Neural cell (in vitro differentiated cells): ENCODE data around the gene SNTB2. TPM values are rescaled to one million over a fixed set of nuclear protein-coding genes. Genes with fewer than 3 reads are reported as not detected.

Source experiments
- H2AFZ ChIP-seq: fragments of 200-600, 300-800 bp; sonication (generic), shearing (Covaris generic); 2 replicates; pipeline ENCODE4 v1.6.0; 2014; ENCODE audit warnings: low read depth, mild to moderate bottlenecking, antibody characterized with exemption, low read length, moderate library complexity
- H3F3A ChIP-seq: fragments of 200-600 bp; shearing (Covaris generic); 2 replicates; pipeline ENCODE4 v1.6.1; 2016; ENCODE audit warnings: mild to moderate bottlenecking, moderate library complexity, mixed read lengths, antibody characterized with exemption, low read length; ENCODE audit not compliant: insufficient read depth, poor library complexity, severe bottlenecking
- H3K27ac ChIP-seq: fragments of 200-600, 300-800 bp; sonication (generic), shearing (Covaris generic); 2 replicates; pipeline ENCODE4 v1.5.1; 2014; ENCODE audit warnings: mild to moderate bottlenecking, low read length, moderate library complexity
- H3K27me3 ChIP-seq: fragments of 300-800, 200-600 bp; sonication (generic), shearing (Covaris generic); 2 replicates; pipeline ENCODE4 v1.6.0; 2014; ENCODE audit warnings: mild to moderate bottlenecking, low read depth, low read length, moderate library complexity; ENCODE audit not compliant: insufficient read depth
- H3K36me3 ChIP-seq: fragments of 300-800, 200-600 bp; sonication (generic), shearing (Covaris generic); 2 replicates; pipeline ENCODE4 v1.5.1; 2014; ENCODE audit warnings: mild to moderate bottlenecking, antibody characterized with exemption, low read length, moderate library complexity; ENCODE audit not compliant: insufficient read depth
- H3K4me2 ChIP-seq: fragments of 300-800, 200-600 bp; sonication (generic), shearing (Covaris generic); 2 replicates; pipeline ENCODE4 v1.6.0; 2014; ENCODE audit warnings: mild to moderate bottlenecking, low read length
- H3K4me3 ChIP-seq: fragments of 300-800, 200-600 bp; sonication (generic), shearing (Covaris generic); 2 replicates; pipeline ENCODE4 v1.5.1; 2014; ENCODE audit warnings: mild to moderate bottlenecking, low read length, moderate library complexity
- H3K79me2 ChIP-seq: fragments of 200-600 bp; shearing (Covaris generic); replicated peaks from 2 replicates; pipeline ENCODE4 v1.6.0; 2014; ENCODE audit warnings: mild to moderate bottlenecking, low read length, moderate library complexity; ENCODE audit not compliant: insufficient read depth
- H3K9ac ChIP-seq: fragments of 300-800, 200-600 bp; sonication (generic), shearing (Covaris generic); 2 replicates; pipeline ENCODE4 v1.6.1; 2016; ENCODE audit warnings: mild to moderate bottlenecking, low read length, mixed read lengths
- H3K9me2 ChIP-seq: fragments of 200-600 bp; shearing (Covaris generic); 2 replicates; pipeline ENCODE4 v1.6.1; 2016; ENCODE audit warnings: mild to moderate bottlenecking, low read length, mixed read lengths; ENCODE audit not compliant: insufficient read depth
- H3K9me3 ChIP-seq: fragments of 200-600, 300-800 bp; sonication (generic), shearing (Covaris generic); 2 replicates; pipeline ENCODE4 v1.6.1; 2016; ENCODE audit warnings: mild to moderate bottlenecking, mixed run types, low read length, moderate library complexity, mixed read lengths
- H4K20me1 ChIP-seq: fragments of 200-600 bp; shearing (Covaris generic); 2 replicates; pipeline ENCODE4 v1.6.1; 2016; ENCODE audit warnings: mild to moderate bottlenecking, mixed run types; ENCODE audit not compliant: insufficient read depth
- CTCF ChIP-seq: fragments of 450-650 bp; IDR thresholded peaks from 2 replicates; pipeline ENCODE4 v1.5.1; 2014; ENCODE audit warnings: antibody characterized with exemption, mild to moderate bottlenecking, moderate library complexity; ENCODE audit not compliant: poor library complexity, severe bottlenecking
- EP300 ChIP-seq: fragments of 450-650 bp; conservative IDR thresholded peaks from 2 replicates; pipeline ENCODE4 v1.6.1; 2014; ENCODE audit warnings: antibody characterized with exemption, mild to moderate bottlenecking, moderate library complexity; ENCODE audit not compliant: poor library complexity, severe bottlenecking
- EZH2 ChIP-seq: fragments of 200-600, 300-800 bp; shearing (Covaris generic), sonication (generic); IDR thresholded peaks from 2 replicates; pipeline ENCODE4 v1.6.1; 2014; ENCODE audit warnings: antibody characterized with exemption, low read length, borderline replicate concordance, mild to moderate bottlenecking; ENCODE audit not compliant: insufficient read depth, poor library complexity, severe bottlenecking
- MXI1 ChIP-seq: fragments of 450-650 bp; conservative IDR thresholded peaks from 2 replicates; pipeline ENCODE4 v1.6.1; 2014; ENCODE audit warnings: antibody characterized with exemption, mild to moderate bottlenecking; ENCODE audit not compliant: poor library complexity, severe bottlenecking
- POLR2AphosphoS5 ChIP-seq: IDR thresholded peaks from 2 replicates; pipeline ENCODE4 v1.6.1; 2012
- RAD21 ChIP-seq: fragments of 450-650 bp; conservative IDR thresholded peaks from 2 replicates; pipeline ENCODE4 v1.6.1; 2014; ENCODE audit warnings: antibody characterized with exemption, mild to moderate bottlenecking, moderate library complexity
- REST ChIP-seq: IDR thresholded peaks from 2 replicates; pipeline ENCODE4 v1.6.1; 2012; ENCODE audit warnings: borderline replicate concordance
- SMC3 ChIP-seq: fragments of 450-650 bp; conservative IDR thresholded peaks from 2 replicates; pipeline ENCODE4 v1.6.1; 2014; ENCODE audit warnings: antibody characterized with exemption, mild to moderate bottlenecking, moderate library complexity; ENCODE audit not compliant: poor library complexity
- TAF1 ChIP-seq: IDR thresholded peaks from 2 replicates; pipeline ENCODE4 v1.6.1; 2012; ENCODE audit warnings: low read depth
- polyA plus RNA-seq: library from polyadenylated mRNA; depleted of rRNA; stranded (reverse); fragments of >200 nt; gene quantifications from 2 replicates; pipeline ENCODE4 v1.2.3, GENCODE V29; 2014

SNTB2 gene
- polyA plus RNA-seq, 1 donor from 2014 or later: 7.0 TPM

GRCh38 chr16:69310653-69311532 lies 123.9 kb downstream of the SNTB2 start, which contains the start of gene VPS4A:
TSS of gene VPS4A (plus strand) at chr16:69311350. CDS start at chr16:69311512, 162 bp downstream.
- no peaks in the 10 kb centered on the region for H3K27me3 ChIP-seq
- H3K9ac ChIP-seq: peak within 1 kb of the TSS; percentile 84
- H3K36me3 ChIP-seq: peaks cover 2% of the 10 kb centered on the region
- H4K20me1 ChIP-seq: no peaks in the 10 kb centered on the region
- peak within 1 kb of the TSS; percentile 96 for H3K4me3 ChIP-seq
- peak within 1 kb of the TSS; percentile 40 for H2AFZ ChIP-seq
- H3F3A ChIP-seq: no peaks in the 10 kb centered on the region
- H3K9me2 ChIP-seq: no peaks in the 10 kb centered on the region
- peaks cover 21% of the 10 kb centered on the region for H3K79me2 ChIP-seq
- peak within 1 kb of the TSS; percentile 99 for H3K4me2 ChIP-seq
- no peaks in the 10 kb centered on the region for H3K9me3 ChIP-seq
- H3K27ac ChIP-seq: peak within 1 kb of the TSS; percentile 67
- peak; percentile 56 for TF ChIP-seq TAF1
- TF ChIP-seq SMC3: peak; percentile 49
- TF ChIP-seq MXI1: peak; percentile 80
- peak; percentile 90 for TF ChIP-seq CTCF
- TF ChIP-seq EP300: peak; percentile 46
- peak; percentile 87 for TF ChIP-seq POLR2AphosphoS5
- no peak for TF ChIP-seq EZH2
- TF ChIP-seq REST: no peak
- peak; percentile 28 for TF ChIP-seq RAD21

- peak overlapping the region; percentile 84 for H3K9ac ChIP-seq
- peak overlapping the region; percentile 96 for H3K4me3 ChIP-seq
- no peaks in the 10 kb centered on the region for H3F3A ChIP-seq
- H3K9me3 ChIP-seq: no peaks in the 10 kb centered on the region
- H3K9me2 ChIP-seq: no peaks in the 10 kb centered on the region
- peaks cover 7% of the 10 kb centered on the region for H3K36me3 ChIP-seq
- no peaks in the 10 kb centered on the region for H4K20me1 ChIP-seq
- H3K4me2 ChIP-seq: peak overlapping the region; percentile 99
- H3K27me3 ChIP-seq: no peaks in the 10 kb centered on the region
- TF ChIP-seq SMC3 (peak; percentile 17), TAF1 (no peak), POLR2AphosphoS5 (no peak), MXI1 (peak; percentile 44), EP300 (no peak), REST (no peak), EZH2 (no peak)
- peak overlapping the region; percentile 57 for H3K27ac ChIP-seq
- peaks cover 21% of the 10 kb centered on the region for H3K79me2 ChIP-seq
- H2AFZ ChIP-seq: peak overlapping the region; percentile 27
Measured at GRCh38 chr16:69311533-69312387, 124.8 kb downstream of the SNTB2 start.
